GM13977 (cell line): ENCODE data around the gene MAP3K21.
A peak's percentile ranks its signal among the peaks of the same experiment; 100 is the strongest.

ENCODE experiments used
- DNase-seq: peaks from one replicate; pipeline ENCODE4 v3.0.0; 2012; ENCODE audit warnings: low spot score
- CTCF ChIP-seq: IDR thresholded peaks from 2 replicates; pipeline ENCODE4 v1.5.1; 2012; ENCODE audit warnings: mild to moderate bottlenecking, control low read depth; ENCODE audit not compliant: insufficient read depth; ENCODE audit errors: extremely low read depth, missing control alignments
- in situ Hi-C: fragments of 300-500 bp; cut with MboI; formaldehyde crosslinking; loops from one replicate; pipeline ENCODE4 v1.12.0; 2022; ENCODE audit warnings: low sequenced_read_pairs, low pct_unique_long_range_greater_than_20kb, mixed read lengths, inconsistent platforms; ENCODE audit not compliant: unreplicated experiment

Gene MAP3K21

GRCh38 chr1:233320023-233320422 is 7.5 kb upstream of the MAP3K21 start:
- TF ChIP-seq CTCF: no peak
- no peak for DNase-seq
- in situ Hi-C loops: no loop called here

GRCh38 chr1:233323718-233324117 is 3.8 kb upstream of the MAP3K21 start:
- no peak for DNase-seq
- TF ChIP-seq CTCF: no peak
- in situ Hi-C loops: no loop called here

GRCh38 chr1:233326319-233326718 is 1.2 kb upstream of the MAP3K21 start:
- no peak for DNase-seq
- in situ Hi-C loops: no loop called here
- TF ChIP-seq CTCF: no peak

- no peak for TF ChIP-seq CTCF
- in situ Hi-C loops: no loop called here
- peak; percentile 87 for DNase-seq
Measured at GRCh38 chr1:233326811-233327650, 493 bp upstream of the MAP3K21 start.

- in situ Hi-C loops: no loop called here
- no peak for TF ChIP-seq CTCF
- DNase-seq: peak; percentile 43
Measured at GRCh38 chr1:233328142-233328921, 808 bp downstream of the MAP3K21 start.

GRCh38 chr1:233331676-233332519 is 4.4 kb downstream of the MAP3K21 start:
- in situ Hi-C loops: no loop called here
- no peak for DNase-seq
- no peak for TF ChIP-seq CTCF
